Head of caudate nucleus (tissue), 42 donors: ENCODE data around the gene KIAA2012.
A peak's percentile ranks its signal among the peaks of the same experiment; 100 is the strongest.
"Not testable (repeated sequence)": the region's sequence is repeated elsewhere in the genome, so short reads cannot be mapped to it uniquely, and the experiment has no call there.

Experiments
- DNase-seq, 42 donors: peaks; one replicate each; pipeline versions ENCODE4 v3.0.0 to v3.0.0-alpha.2; 2020 to 2021; ENCODE audit warnings: mixed read lengths in 7 of 42
- intact Hi-C: fragments of 100-400 bp; cut with DNase I; formaldehyde crosslinking; loops from one replicate; pipeline ENCODE4 v1.15.0; 2022

Gene KIAA2012

DNA sequence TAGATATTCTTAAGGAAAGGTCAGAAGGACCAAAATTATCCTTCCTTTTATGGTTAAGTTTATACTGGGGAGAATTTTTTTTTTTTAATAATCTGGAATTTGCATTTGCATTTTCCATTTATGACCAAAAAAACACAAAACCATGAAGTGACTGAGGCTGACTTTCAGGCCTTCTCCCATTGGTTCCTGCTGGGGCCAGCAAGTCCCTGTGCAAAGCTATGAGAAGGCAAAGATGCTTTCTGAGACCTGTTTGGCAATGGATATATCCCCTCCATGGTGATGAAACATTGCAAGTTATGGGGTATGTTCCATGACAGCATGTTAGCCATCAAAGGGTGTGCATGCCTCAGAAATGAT lies 60.8 kb downstream of the KIAA2012 start:
- intact Hi-C loops: no loop called here
- DNase-seq: no peak

DNA sequence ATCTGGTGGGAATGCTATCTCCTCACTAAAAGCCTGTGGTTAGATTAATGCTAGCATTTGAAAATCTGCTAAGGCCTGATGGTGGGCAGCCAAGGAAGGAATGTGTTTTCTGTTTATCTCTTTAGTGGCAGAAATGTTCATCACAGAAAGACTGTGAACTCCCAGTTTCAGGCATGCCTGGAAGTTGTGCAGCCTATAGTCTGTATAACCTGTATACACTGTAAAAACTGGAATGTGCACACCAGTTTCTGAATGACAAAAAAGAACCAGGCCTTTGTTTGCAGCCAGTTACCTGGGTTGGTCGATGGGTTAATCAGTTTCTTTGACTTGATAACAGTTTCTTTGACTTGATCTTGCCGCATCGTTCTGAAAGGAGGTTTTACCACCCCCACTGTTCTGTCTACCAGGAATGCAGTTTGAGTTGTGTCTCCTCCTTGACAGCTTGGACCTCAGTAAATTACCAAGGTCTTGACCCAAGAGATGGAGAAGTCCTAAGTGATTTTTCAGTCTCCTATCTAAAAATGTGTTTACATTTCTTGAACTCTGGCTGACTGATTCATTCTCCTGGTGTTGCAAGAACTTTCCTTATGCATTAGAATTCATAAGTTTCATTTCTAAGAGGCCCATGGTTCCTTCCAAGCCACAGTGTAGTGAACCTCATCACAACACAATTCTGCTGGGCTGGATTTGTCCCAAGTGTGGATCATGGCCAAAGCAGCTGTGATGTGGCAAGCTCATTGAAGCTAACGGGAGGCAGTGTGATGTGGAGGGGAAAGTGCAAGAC lies 62.2 kb downstream of the KIAA2012 start:
- peak in 33 of 42 donors; percentile 9 to 71 (median 42) for DNase-seq
- intact Hi-C loops: no loop called here

DNA sequence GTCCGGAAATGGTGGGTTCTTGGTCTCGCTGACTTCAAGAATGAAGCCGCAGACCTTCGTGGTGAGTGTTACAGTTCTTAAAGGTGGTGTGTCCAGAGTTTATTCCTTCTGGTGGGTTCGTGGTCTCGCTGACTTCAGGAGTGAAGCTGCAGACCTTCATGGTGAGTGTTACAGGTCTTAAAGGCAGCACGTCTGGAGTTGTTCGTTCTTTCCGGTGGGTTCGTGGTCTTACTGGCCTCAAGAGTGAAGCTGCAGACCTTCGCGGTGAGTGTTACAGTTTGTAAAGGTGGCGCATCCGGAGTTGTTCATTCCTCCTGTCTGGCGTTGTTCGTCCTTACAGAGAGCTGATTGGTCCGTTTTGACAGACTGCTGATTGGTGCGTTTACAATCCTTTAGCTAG lies 63.0 kb downstream of the KIAA2012 start:
- DNase-seq, intact Hi-C loops: not testable (repeated sequence)

DNA sequence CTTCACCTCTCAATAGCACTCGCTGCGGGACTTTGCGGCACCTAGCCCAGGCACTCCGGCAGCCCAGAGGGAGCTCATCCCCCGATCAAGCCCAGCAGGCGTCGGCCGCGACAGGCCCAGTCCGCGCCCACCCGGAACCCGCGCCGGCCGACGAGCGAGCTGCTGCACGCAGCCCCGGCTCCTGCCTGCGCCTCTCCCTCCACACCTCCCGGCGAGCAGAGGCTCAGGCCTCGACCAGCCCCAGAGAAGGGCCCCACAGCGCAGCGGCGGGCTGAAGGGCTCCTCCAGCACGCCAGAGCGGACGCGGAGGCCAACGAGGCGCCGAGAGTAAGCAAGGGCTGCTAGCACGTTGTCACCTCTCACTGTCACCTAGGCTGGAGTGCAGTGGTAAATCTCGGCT lies 63.5 kb downstream of the KIAA2012 start:
- intact Hi-C loops: no loop called here
- no peak for DNase-seq

- intact Hi-C loops: no loop called here
- DNase-seq: no peak
Measured at GRCh38 chr2:202140522-202141252, 67.6 kb downstream of the KIAA2012 start.

- no peak for DNase-seq
- intact Hi-C loops: no loop called here
Measured at GRCh38 chr2:202141329-202141947, 68.4 kb downstream of the KIAA2012 start.

GRCh38 chr2:202142540-202142939 lies 69.5 kb downstream of the KIAA2012 start:
- DNase-seq: no peak
- intact Hi-C loops: no loop called here

GRCh38 chr2:202147775-202148174 lies 74.7 kb downstream of the KIAA2012 start:
- DNase-seq: no peak
- intact Hi-C loops: no loop called here

DNA sequence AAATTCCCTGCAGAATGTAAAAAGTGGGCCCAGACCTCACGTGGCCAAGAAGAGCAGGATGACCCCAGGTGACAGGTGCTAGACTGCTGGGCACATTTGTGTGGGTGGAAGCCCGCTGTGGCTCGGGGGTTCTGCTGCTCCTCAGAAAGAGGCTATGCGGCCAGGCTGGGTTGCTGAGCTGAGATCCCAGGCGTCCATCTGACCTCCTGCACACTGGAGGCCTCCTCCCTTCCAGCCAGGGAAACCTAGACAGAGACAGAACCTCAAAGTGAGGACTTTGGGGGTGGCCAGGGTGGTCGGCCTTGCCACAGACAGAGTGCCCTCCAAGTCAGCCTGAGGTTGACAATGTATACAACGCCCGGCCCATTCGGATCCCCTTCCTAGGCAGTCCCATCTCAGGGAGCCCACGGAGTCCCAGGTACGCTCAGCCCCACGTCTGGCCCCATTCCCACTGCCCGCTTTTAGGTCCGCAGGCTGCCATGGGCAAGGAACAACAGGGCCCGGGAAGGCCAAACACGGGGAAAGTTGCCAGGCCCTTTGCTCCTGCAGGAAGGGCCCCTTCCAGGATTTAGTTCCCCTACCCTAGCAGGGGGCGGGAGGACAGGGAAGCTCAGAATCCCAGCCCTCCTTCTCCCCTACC lies 75.6 kb downstream of the KIAA2012 start:
- no peak for DNase-seq
- intact Hi-C loops: no loop called here

GRCh38 chr2:202149155-202149762 lies 76.2 kb downstream of the KIAA2012 start:
- intact Hi-C loops: no loop called here
- peak; percentile 12 to 91 (median 66) for DNase-seq

DNA sequence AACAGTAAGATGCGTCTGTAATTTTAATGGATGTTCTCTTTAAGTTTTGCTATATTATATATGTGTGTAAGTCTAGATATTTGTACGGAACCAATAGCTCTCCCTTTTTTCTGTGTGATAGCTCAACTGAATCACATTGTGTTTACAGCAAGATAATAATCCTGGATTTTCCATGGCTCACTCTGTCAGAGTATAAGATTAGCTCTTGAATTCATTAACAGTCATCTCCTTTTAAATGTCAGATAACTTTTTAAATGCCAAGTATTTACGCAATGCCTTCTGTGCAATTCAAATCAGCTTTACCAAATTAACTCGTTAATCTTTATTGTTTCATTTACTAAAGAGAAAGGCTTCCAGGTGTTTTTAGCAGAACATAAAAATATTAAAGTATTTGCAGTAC lies 76.9 kb downstream of the KIAA2012 start:
- intact Hi-C loops: no loop called here
- DNase-seq: no peak

- DNase-seq: no peak
Measured at GRCh38 chr2:202152104-202152715, 79.2 kb downstream of the KIAA2012 start.

GRCh38 chr2:202154613-202155012 lies 81.6 kb downstream of the KIAA2012 start:
- no peak for DNase-seq
- intact Hi-C loops: no loop called here

More at GRCh38 chr2:202152104-202152715, 79.2 kb downstream of the KIAA2012 start:
- intact Hi-C loops: no loop called here

- no peak for DNase-seq
- intact Hi-C loops: no loop called here
Measured at GRCh38 chr2:202157211-202157990, 84.3 kb downstream of the KIAA2012 start.

DNA sequence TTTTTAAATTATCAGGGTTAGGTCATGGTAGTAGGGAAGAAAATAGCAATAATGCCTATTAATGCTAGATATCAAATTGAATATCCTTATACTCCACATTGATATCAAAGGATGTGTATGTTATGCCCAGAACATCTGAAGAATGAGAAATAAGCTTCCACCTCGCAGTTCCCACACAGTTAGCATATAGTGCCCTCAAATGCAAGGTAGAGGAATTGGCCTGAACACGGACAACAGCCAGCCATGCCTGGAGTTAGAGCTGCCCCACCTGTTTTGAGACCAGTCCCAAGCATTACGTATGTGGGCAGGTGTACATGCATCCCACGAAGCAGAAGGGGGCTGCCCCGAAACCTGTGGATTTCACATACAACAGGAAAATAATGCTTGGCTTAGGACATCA lies 85.7 kb downstream of the KIAA2012 start:
- no peak for DNase-seq
- intact Hi-C loops: no loop called here

GRCh38 chr2:202161151-202161835 lies 88.2 kb downstream of the KIAA2012 start:
- DNase-seq: peak in 24 of 42 donors; percentile 12 to 78 (median 38)
- intact Hi-C loops: no loop called here

GRCh38 chr2:202164411-202164810 lies 91.4 kb downstream of the KIAA2012 start:
- intact Hi-C loops: no loop called here
- DNase-seq: no peak

DNA sequence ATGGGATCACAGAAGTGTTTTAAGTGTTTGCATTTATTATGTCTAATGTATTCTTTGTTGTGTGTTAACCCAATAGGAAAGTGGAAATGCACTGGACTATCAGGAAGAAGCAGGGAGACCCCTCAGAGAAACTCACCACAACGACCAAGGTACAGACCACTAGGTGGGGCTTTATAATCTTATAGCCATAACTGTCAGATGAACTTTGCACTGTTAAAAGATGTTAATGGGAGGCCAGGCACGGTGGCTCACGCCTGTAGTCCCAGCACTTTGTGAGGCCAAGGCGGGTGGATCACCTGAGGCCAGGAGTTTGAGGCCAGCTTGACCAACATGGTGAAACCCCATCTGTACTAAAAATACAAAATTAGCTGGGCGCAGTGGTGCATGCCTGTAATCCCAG lies 92.2 kb downstream of the KIAA2012 start:
- intact Hi-C loops: no loop called here

More for the DNA sequence above, 92.2 kb downstream of the KIAA2012 start:
- DNase-seq: no peak
